NCI-H2029 (cell line): ENCODE data around the gene UPK2.
"Not testable (repeated sequence)": the region's sequence is repeated elsewhere in the genome, so short reads cannot be mapped to it uniquely, and the experiment has no call there.

Experiments
- DNase-seq: peaks from one replicate; lab custom pipeline; 2025; lab: John Stamatoyannopoulos, UW

UPK2 gene

DNA sequence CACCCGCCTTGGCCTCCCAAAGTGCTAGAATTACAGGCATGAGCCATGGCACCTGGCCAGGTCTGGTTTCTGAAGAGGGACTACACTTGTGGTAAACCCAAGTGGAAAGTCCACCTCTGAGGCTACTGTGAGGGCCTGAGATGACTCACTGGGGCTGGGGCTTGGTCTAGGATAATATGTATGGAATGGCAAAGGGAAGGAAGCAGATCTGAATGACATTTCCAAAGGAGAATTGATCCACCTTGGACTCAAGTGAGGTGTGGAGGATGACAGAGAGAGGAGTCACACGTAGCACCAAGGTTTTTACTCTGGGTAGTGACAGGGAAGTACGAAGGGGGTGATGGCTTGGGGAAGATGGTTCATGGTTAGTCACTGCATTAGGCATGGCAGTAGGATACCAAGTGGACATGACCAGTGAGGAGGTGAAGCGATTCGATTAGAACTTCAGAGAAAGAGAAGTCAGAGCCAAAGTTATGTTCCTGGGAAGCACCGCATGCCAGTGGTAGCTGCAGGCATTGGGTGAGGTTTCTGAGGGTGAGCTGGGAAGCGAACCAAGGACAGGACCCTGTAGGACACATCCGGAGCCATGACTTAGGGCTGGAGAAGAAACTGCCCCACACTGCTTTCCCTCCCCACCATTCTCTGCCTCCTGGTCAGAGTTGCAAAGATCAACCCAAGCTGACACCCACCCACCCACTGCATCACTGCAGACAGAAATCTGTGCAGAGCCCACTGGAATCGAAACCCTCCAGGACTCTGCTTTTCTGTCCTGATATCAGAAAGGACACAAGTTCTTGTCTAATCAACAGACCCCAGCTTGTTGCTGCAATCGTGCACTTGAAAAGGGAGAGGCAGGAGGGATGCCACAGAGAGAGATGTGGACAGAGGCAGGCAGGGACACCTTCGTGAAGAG lies 17.4 kb upstream of the UPK2 start:
- DNase-seq = no peak

DNA sequence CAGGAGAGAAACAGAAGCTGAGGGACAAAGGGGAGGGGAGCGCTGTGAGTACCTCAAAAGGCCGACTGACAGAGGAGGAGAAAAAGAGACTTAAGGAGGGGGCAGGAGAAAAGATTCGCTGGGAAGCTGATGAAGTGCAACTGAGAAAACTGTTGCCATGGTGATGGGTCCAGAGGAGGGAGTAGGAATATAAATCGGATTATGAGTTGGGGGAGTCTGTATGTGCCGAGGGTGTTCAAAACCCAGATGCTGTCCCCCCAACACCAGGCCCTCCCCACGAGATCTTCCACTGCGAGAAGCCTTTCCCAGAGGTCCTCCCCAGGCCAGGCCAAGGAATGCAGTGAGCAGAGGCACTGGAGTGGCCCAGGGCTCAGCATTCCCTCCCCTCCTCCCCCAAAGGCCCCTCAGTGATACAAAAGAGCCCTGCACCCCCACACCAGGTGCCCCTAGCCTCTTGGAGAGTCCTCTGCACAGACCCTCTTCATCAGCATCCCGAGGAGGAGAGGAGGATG lies 16.6 kb upstream of the UPK2 start:
- DNase-seq = no peak

DNA sequence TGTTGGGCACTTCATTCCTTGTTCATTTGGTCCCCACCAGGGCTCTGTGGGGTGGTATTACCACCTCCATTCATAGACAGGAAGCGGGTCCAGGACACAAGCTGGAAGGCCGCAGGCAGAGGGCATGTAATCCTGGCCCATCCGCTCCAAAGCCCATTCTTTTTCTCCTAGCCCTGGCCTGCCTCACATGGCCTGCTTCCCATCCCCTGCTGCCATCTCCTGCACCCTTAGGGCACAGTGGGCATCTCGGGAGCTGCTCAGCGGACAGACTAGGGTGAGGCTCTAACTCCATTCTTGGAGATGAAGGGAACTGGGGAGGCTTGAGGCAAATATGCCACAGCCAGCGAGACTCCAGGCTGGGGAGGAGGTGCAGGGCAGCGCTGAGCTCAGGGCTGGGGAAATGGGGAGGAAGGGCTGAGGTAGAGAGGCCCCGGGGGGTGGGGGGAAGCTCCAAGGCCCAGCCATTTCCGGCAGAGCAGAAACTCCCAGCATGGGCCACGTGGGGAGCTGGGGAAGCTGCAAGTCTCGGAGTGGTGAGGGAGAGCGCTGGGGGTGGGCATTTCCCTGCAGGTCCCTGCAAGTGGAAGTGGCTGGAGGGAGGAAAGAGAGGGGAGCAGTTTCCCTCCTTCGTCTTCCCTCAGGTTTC lies 16.0 kb upstream of the UPK2 start:
- no peak for DNase-seq

DNA sequence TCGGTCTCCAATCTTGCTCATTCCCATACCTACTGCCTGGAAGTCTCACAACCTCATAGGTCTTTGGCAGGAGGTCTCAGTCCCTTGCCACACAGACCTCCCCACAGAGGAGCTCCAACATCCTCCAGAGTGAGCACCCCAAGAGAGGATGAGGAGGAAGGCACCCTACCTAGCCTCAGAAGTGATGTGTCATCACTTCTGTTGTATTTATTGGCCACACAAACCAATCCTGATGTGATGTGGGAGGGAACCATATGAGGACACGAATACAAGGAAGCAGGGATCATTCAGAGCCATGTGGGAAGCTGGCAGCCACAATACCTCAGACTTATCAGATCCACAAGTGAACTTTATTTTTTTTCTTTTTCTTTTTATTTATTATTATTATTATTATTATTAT lies 9.0 kb upstream of the UPK2 start:
- DNase-seq = no peak

DNA sequence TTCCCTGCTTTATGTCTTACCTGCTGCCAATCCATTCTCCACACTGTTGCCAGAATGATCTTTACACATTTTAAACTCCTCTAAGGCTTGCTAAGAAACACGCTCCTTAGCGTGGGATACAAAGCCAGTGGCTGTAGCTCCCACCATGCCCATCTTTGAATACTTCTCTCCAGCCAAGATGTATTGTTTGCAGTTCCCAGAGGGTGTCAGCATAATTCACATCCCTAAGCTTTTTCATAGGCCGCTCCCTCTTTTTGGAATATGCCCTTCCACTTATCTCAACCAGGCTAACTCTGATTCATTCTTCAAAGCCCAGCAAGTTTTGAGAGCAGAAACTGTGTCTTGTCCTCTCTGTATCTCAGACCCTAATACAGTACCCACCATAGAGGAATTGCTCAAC lies 8.1 kb upstream of the UPK2 start:
- DNase-seq = no peak

GRCh38 chr11:118953265-118953664 lies 2.8 kb upstream of the UPK2 start:
- peak; percentile 33 for DNase-seq

GRCh38 chr11:118953976-118954375 lies 2.1 kb upstream of the UPK2 start:
- not testable (repeated sequence) for DNase-seq

DNA sequence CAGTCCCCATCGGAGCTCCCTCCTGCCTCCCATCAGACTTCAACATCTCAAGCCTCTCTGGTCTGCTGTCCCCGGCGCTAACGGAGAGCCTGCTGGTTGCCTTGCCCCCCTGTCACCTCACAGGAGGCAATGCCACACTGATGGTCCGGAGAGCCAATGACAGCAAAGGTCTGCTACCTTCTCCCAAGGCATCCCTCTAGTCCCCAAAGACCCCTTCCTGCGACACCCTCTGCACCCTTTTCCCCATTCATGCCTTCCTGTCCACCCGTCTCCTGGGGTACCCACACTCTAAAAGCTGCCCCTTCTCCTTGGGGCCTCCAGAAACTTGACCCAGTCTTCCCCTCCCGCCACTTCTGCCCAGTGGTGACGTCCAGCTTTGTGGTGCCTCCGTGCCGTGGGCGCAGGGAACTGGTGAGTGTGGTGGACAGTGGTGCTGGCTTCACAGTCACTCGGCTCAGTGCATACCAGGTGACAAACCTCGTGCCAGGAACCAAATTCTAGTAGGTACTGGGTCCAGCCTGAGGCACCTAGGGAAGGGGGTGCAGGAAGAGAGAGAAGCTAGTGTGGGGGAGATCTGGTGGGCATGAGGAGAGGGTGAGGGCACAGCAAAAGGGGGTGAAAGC lies 860 bp downstream of the UPK2 start:
- no peak for DNase-seq

- DNase-seq = no peak
These were observed 1.5 kb downstream of the UPK2 start for GRCh38 chr11:118957549-118957948.

- DNase-seq = no peak
These were observed 1.9 kb downstream of the UPK2 start for GRCh38 chr11:118957968-118958367.

DNA sequence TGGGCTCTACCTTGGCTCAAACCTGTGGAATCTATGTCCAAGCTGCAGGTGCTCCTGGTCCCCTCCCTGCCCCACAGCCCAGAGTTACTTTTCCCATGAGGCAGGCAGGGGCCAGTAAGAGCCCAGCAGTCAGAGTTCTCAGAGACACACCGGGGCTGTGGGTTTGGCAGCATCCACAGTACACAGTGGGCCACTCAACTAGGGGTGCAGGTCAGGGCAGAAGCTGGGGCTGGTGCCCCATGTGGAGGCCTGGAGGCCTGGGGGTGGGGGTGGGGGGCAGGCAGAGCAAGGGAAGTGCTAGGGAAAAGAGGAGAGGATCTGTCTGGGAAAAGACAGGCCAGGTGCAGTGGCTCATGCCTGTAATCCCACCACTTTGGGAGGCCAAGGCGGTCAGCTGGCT lies 2.5 kb downstream of the UPK2 start:
- no peak for DNase-seq

- no peak for DNase-seq
These were observed 5.1 kb downstream of the UPK2 start for GRCh38 chr11:118961189-118961588.

- no peak for DNase-seq
These were observed 5.5 kb downstream of the UPK2 start for GRCh38 chr11:118961591-118961990.

DNA sequence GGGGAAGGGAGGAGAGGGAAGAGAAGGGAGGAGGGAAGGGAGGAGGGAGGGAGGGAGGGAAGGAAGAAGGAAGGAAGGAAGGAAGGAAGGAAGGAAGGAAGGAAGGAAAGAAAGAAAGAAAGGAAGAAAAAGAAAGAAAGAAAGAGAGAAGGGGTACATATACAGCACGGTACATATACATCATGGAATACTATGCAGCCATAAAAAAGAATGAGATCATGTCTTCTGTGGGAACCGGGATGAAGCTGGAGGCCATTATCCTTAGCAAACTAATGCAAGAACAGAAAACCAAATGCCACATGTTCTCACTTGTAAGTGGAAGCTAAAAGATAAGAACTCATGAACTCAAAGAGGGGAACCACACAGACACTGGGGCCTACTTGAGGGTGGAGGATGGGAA lies 13.4 kb downstream of the UPK2 start:
- DNase-seq = not testable (repeated sequence)

- DNase-seq = no peak
These were observed 15.5 kb downstream of the UPK2 start, which contains the start of gene FOXR1 for GRCh38 chr11:118971646-118972045. FOXR1 (plus strand) TSS chr11:118971761; CDS start chr11:118971932, 171 bp downstream.

GRCh38 chr11:118973985-118974384 lies 17.9 kb downstream of the UPK2 start:
- no peak for DNase-seq

- DNase-seq = no peak
These were observed 19.9 kb downstream of the UPK2 start for GRCh38 chr11:118975771-118976709.

DNA sequence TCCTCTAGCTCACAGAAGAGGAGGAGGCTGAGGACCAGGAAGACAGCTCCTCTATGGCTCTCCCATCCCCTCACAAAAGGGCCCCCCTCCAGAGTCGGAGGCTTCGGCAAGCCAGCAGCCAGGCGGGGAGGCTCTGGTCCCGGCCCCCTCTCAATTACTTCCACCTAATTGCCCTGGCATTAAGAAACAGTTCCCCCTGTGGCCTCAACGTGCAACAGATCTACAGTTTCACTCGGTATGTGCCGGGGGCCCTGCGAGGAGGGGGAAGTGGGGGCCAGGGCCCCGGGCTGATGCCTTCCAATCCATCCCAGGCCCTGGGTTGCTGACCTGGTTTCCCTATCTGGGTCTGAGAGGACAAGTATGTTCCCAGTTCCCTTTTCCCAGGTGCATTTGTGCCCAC lies 23.3 kb downstream of the UPK2 start:
- no peak for DNase-seq

DNA sequence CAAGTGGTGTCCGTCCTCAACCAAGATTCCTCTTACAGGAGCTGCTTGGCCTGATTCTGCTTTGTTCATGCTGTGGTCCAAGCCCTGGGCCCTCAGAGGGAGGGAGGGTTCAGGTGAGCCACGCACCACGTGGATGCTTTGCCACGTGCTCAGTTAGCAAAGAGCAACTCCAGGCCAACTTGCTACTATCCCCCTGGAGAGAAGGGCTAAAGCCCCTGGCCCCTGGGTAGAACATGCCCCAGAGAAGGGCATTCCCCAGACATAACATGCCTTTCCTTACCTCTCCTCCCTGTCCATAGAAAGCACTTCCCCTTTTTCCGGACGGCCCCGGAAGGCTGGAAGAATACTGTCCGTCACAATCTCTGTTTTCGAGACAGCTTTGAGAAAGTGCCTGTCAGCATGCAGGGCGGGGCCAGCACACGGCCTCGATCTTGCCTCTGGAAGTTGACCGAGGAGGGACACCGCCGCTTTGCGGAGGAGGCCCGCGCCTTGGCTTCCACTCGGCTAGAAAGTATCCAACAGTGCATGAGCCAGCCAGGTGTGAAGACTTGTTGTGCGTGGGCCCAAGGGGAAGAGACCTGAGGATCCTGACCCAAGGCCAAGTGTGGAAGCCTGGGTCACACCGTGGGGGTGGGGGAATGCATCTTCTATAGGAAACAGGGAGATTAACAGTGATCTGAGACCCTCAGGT lies 24.2 kb downstream of the UPK2 start:
- no peak for DNase-seq

- not testable (repeated sequence) for DNase-seq
These were observed 28.2 kb downstream of the UPK2 start for GRCh38 chr11:118984337-118984736.

DNA sequence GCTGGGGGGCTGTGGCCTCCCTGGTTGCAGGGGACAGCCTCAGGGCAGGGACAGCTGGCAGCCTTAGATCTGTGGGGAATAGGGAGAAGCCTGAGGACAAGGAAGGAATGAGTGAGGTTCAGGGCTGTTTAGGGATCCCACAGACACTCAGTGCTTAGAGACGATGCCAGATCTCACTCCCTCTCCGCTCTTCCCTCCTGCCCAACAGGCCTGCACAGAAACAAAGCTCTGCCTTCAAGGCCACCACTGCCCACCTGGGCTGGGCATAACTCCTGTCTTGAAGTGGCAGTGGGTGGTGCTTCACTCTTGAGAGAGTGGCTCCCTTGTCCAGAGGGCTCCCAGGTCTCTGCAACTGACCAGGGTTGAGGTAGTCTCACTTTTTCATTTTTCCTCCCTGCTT lies 28.7 kb downstream of the UPK2 start:
- DNase-seq = no peak
